ENCODE measurements around the gene PACS2. TPM values are rescaled to one million over a fixed set of nuclear protein-coding genes. Genes with fewer than 3 reads are reported as not detected.
"Not testable (repeated sequence)": the region's sequence is repeated elsewhere in the genome, so short reads cannot be mapped to it uniquely, and the experiment has no call there.

The PACS2 gene
- polyA plus RNA-seq, 3 donors: 57.6 to 96.7 (median 86.0) TPM

GRCh38 chr14:105326891-105327694, 12.5 kb downstream of the PACS2 start:
- no peak for DNase-seq (ENCODE audit: extremely low read depth in 1 of 11, low read depth in 9 of 11, low spot score in 4 of 11)

GRCh38 chr14:105327695-105328045, 13.1 kb downstream of the PACS2 start:
- not testable (repeated sequence) for DNase-seq (ENCODE audit: extremely low read depth in 1 of 11, low read depth in 9 of 11, low spot score in 4 of 11)

- no peak for DNase-seq (ENCODE audit: extremely low read depth in 1 of 11, low read depth in 9 of 11, low spot score in 4 of 11)
Observed at GRCh38 chr14:105328070-105328677, 13.6 kb downstream of the PACS2 start.

- no peak for DNase-seq (ENCODE audit: extremely low read depth in 1 of 11, low read depth in 9 of 11, low spot score in 4 of 11)
Observed at GRCh38 chr14:105328678-105329390, 14.3 kb downstream of the PACS2 start.

GRCh38 chr14:105329411-105330150, 15.0 kb downstream of the PACS2 start:
- no peak for DNase-seq (ENCODE audit: extremely low read depth in 1 of 11, low read depth in 9 of 11, low spot score in 4 of 11)

- DNase-seq (ENCODE audit: extremely low read depth in 1 of 11, low read depth in 9 of 11, low spot score in 4 of 11): no peak
Observed at GRCh38 chr14:105330491-105330895, 15.9 kb downstream of the PACS2 start.

GRCh38 chr14:105331575-105332349, 17.2 kb downstream of the PACS2 start:
- DNase-seq (ENCODE audit: extremely low read depth in 1 of 11, low read depth in 9 of 11, low spot score in 4 of 11): no peak

- DNase-seq (ENCODE audit: extremely low read depth in 1 of 11, low read depth in 9 of 11, low spot score in 4 of 11): no peak
Observed at GRCh38 chr14:105332350-105332874, 17.9 kb downstream of the PACS2 start.

GRCh38 chr14:105333020-105333490, 18.5 kb downstream of the PACS2 start:
- DNase-seq (ENCODE audit: extremely low read depth in 1 of 11, low read depth in 9 of 11, low spot score in 4 of 11): no peak

GRCh38 chr14:105333613-105334364, 19.2 kb downstream of the PACS2 start:
- no peak for DNase-seq (ENCODE audit: extremely low read depth in 1 of 11, low read depth in 9 of 11, low spot score in 4 of 11)

- DNase-seq (ENCODE audit: extremely low read depth in 1 of 11, low read depth in 9 of 11, low spot score in 4 of 11): no peak
Observed at GRCh38 chr14:105334383-105335230, 20.1 kb downstream of the PACS2 start.

- not testable (repeated sequence) for DNase-seq (ENCODE audit: extremely low read depth in 1 of 11, low read depth in 9 of 11, low spot score in 4 of 11)
Observed at GRCh38 chr14:105335231-105335542, 20.6 kb downstream of the PACS2 start.

- no peak for DNase-seq (ENCODE audit: extremely low read depth in 1 of 11, low read depth in 9 of 11, low spot score in 4 of 11)
Observed at GRCh38 chr14:105335735-105336476, 21.4 kb downstream of the PACS2 start.

- no peak for DNase-seq (ENCODE audit: extremely low read depth in 1 of 11, low read depth in 9 of 11, low spot score in 4 of 11)
Observed at GRCh38 chr14:105336477-105337287, 22.1 kb downstream of the PACS2 start.

- DNase-seq (ENCODE audit: extremely low read depth in 1 of 11, low read depth in 9 of 11, low spot score in 4 of 11): no peak
Observed at GRCh38 chr14:105337433-105337832, 22.9 kb downstream of the PACS2 start.

Measured in renal cortex interstitium (tissue), 11 donors.